Trophoblast cell (in vitro differentiated cells and primary cell): ENCODE results near the gene APOC4.

ENCODE experiments used
- DNase-seq, 2 donors: peaks; one replicate each; pipeline ENCODE4 v3.0.0-alpha.2; 2016
- H2AFZ ChIP-seq: 2 replicates; pipeline ENCODE4 v1.6.1; 2013; ENCODE audit warnings: low read length, moderate library complexity, mild to moderate bottlenecking; ENCODE audit not compliant: insufficient read depth, poor library complexity
- H2AK5ac ChIP-seq: 2 replicates; pipeline ENCODE4 v1.6.1; 2013; ENCODE audit warnings: mild to moderate bottlenecking, low read length
- H2BK120ac ChIP-seq: 2 replicates; pipeline ENCODE4 v1.6.1; 2013; ENCODE audit warnings: low read length, mild to moderate bottlenecking, moderate library complexity; ENCODE audit not compliant: insufficient read depth, poor library complexity
- H2BK12ac ChIP-seq: 2 replicates; pipeline ENCODE4 v1.6.1; 2013; ENCODE audit warnings: mild to moderate bottlenecking, low read length, moderate library complexity
- H2BK5ac ChIP-seq: 2 replicates; pipeline ENCODE4 v1.6.1; 2013; ENCODE audit warnings: low read length, low read depth, moderate library complexity, mild to moderate bottlenecking; ENCODE audit not compliant: poor library complexity
- H3K14ac ChIP-seq: 2 replicates; pipeline ENCODE4 v1.6.1; 2013; ENCODE audit warnings: mild to moderate bottlenecking, low read length
- H3K18ac ChIP-seq: 2 replicates; pipeline ENCODE4 v1.6.1; 2013; ENCODE audit warnings: mild to moderate bottlenecking, low read length
- H3K23ac ChIP-seq: 2 replicates; pipeline ENCODE4 v1.6.1; 2013; ENCODE audit warnings: low read length
- H3K27ac ChIP-seq: 2 replicates; pipeline ENCODE4 v1.5.1; 2013; ENCODE audit warnings: low read depth, mild to moderate bottlenecking, inconsistent platforms, low read length, moderate library complexity
- H3K27me3 ChIP-seq: 2 replicates; pipeline ENCODE4 v1.6.1; 2013; ENCODE audit warnings: inconsistent platforms, mild to moderate bottlenecking, low read length, moderate library complexity; ENCODE audit not compliant: insufficient read depth
- H3K36me3 ChIP-seq, 2 experiments: 1 replicate in 1 of 2; 2 replicates in 1 of 2; pipeline ENCODE4 v1.6.1; 2013; ENCODE audit warnings: low read length in 2 of 2, mild to moderate bottlenecking in 2 of 2, moderate library complexity in 1 of 2; ENCODE audit not compliant: insufficient read depth in 2 of 2, control insufficient read depth in 1 of 2
- H3K4ac ChIP-seq: 2 replicates; pipeline ENCODE4 v1.6.1; 2013; ENCODE audit warnings: low read depth, mild to moderate bottlenecking, low read length, moderate library complexity
- H3K4me1 ChIP-seq, 2 experiments: 1 replicate in 1 of 2; 2 replicates in 1 of 2; pipeline ENCODE4 v1.6.1; 2013; ENCODE audit warnings: low read length in 2 of 2, mild to moderate bottlenecking in 2 of 2, moderate library complexity in 1 of 2; ENCODE audit not compliant: insufficient read depth in 2 of 2, control insufficient read depth in 1 of 2
- H3K4me2 ChIP-seq: 2 replicates; pipeline ENCODE4 v1.6.1; 2013; ENCODE audit warnings: inconsistent platforms, mild to moderate bottlenecking, low read length, moderate library complexity
- H3K4me3 ChIP-seq: 2 replicates; pipeline ENCODE4 v1.5.1; 2013; ENCODE audit warnings: mild to moderate bottlenecking, low read depth, low read length, inconsistent platforms
- H3K79me1 ChIP-seq: one replicate; pipeline ENCODE4 v1.6.1; 2013; ENCODE audit warnings: low read length
- H3K79me2 ChIP-seq: 2 replicates; pipeline ENCODE4 v1.6.1; 2013; ENCODE audit warnings: low read length, mild to moderate bottlenecking; ENCODE audit not compliant: control insufficient read depth, insufficient read depth, poor library complexity
- H3K9ac ChIP-seq: 2 replicates; pipeline ENCODE4 v1.6.1; 2013; ENCODE audit warnings: mild to moderate bottlenecking, low read length
- H3K9me3 ChIP-seq: 2 replicates; pipeline ENCODE4 v1.6.1; 2013; ENCODE audit warnings: low read depth, mild to moderate bottlenecking, control low read depth, inconsistent platforms, low read length; ENCODE audit not compliant: insufficient read depth
- H4K12ac ChIP-seq: 2 replicates; pipeline ENCODE4 v1.6.1; 2013; ENCODE audit warnings: low read depth, mild to moderate bottlenecking, low read length, moderate library complexity
- H4K8ac ChIP-seq: 2 replicates; pipeline ENCODE4 v1.6.1; 2013; ENCODE audit warnings: low read depth, mild to moderate bottlenecking, low read length, moderate library complexity
- H4K91ac ChIP-seq: one replicate; pipeline ENCODE4 v1.6.1; 2013; ENCODE audit warnings: low read depth, mild to moderate bottlenecking, low read length, moderate library complexity
- WGBS: extraction: QIAGEN DNeasy Blood & Tissue Kit; methylation state at CpG from one replicate; pipeline ENCODE4 v1.1.7; 2013; ENCODE audit warnings: missing lambda C conversion rate; ENCODE audit not compliant: insufficient read length, insufficient coverage; ENCODE audit errors: extremely low coverage; 5-methylcytosine and 5-hydroxymethylcytosine counted together

APOC4 gene

DNA sequence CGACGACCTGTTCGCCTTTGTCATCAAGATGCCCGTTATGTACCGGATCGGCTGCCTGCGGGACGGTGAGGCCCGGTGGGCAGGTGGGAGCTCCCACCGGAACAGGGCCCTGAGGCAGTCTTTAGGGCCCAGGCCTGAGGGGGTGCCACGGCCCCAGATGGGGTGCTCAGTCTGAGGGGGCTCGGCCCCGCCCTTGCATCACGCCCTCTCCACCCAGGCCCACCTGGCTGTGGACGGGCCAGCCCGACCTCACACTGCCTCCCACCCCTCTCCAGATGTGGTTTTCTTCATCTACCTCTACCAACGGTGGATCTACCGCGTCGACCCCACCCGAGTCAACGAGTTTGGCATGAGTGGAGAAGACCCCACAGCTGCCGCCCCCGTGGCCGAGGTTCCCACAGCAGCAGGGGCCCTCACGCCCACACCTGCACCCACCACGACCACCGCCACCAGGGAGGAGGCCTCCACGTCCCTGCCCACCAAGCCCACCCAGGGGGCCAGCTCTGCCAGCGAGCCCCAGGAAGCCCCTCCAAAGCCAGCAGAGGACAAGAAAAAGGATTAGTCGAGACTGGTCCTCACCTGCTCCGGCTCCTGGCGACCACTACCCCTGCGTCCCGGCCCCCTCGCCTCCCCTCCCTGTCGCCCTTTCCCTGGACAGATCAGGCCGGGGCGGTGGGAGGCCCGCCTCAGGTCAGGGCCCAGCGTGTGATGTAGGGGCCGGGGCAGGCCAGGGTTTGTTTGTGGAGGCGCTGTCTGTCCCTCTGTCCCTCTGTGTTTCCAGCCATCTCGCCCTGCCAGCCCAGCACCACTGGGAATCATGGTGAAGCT, 50.5 kb downstream of the APOC4 start:
- DNase-seq = no peak

GRCh38 chr19:44993526-44993925, 51.5 kb downstream of the APOC4 start:
- Histone ChIP-seq H3K9ac (no peak overlapping the region), H3K79me2 (no peaks in the 10 kb centered on the region), H3K4me3 (no peak overlapping the region), H4K12ac (no peak overlapping the region), H3K23ac (no peak overlapping the region), H3K27ac (no peak overlapping the region), H2AFZ (no peak overlapping the region), H3K14ac (no peak overlapping the region), H4K8ac (no peak overlapping the region), H3K79me1 (no peaks in the 10 kb centered on the region), H2BK12ac (no peak overlapping the region), H3K36me3 (peaks cover 40 to 48% of the 10 kb centered on the region in 2 experiments), H3K27me3 (no peaks in the 10 kb centered on the region), H2BK120ac (no peak overlapping the region), H2AK5ac (no peak overlapping the region), H3K4me1 (no peaks in the 10 kb centered on the region), H3K18ac (no peak overlapping the region), H2BK5ac (no peak overlapping the region), H3K4ac (no peak overlapping the region), H3K9me3 (peaks cover 3% of the 10 kb centered on the region), H3K4me2 (no peak overlapping the region), H4K91ac (no peak overlapping the region)
- DNase-seq = no peak
- WGBS = no CpG with 5 or more reads among the region's 6 CpGs

More for the DNA sequence above, 50.5 kb downstream of the APOC4 start:
- Histone ChIP-seq H2BK12ac (no peak overlapping the region), H3K79me2 (no peaks in the 10 kb centered on the region), H3K4me2 (no peak overlapping the region), H3K23ac (no peak overlapping the region), H3K27me3 (no peaks in the 10 kb centered on the region), H3K4me3 (no peak overlapping the region), H3K14ac (no peak overlapping the region), H3K9me3 (peaks cover 2% of the 10 kb centered on the region), H3K79me1 (no peaks in the 10 kb centered on the region), H3K4me1 (no peaks in the 10 kb centered on the region), H2BK120ac (no peak overlapping the region), H4K12ac (no peak overlapping the region), H2AK5ac (no peak overlapping the region), H4K91ac (no peak overlapping the region), H4K8ac (no peak overlapping the region), H3K18ac (no peak overlapping the region), H3K4ac (no peak overlapping the region), H2BK5ac (no peak overlapping the region), H2AFZ (no peak overlapping the region), H3K9ac (no peak overlapping the region), H3K27ac (no peak overlapping the region), H3K36me3 (peaks cover 50 to 57% of the 10 kb centered on the region in 2 experiments)
- WGBS = no CpG with 5 or more reads among the region's 44 CpGs

DNA sequence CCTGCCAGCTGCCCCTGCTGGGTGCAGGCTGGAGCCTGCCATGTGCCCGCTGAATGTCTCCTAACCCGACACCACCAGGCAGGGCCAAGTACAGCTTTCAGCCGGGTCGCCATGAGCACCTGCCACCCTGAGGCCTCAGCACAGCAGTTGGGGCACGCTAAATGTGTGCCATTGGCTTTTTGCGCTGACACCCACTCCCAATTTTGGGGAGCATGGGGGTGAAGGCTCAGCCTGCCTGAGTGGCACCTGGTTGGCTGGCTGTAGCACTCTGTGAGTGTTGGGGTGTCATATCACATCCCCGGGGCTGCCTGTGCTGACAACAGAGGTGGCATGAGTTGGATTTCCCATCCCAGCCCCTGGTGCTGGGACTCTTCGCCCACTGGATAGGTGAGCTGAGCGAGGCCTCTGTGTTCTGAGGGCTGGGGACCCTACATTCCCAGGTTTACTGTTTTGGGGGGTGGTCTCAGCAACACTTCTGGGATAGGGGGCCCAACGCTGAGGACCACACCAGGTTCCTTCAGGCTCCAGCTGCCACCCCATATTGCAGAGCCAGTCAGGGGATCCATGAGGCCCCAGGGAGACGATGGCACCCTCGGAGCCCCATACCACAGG, 52.0 kb downstream of the APOC4 start:
- Histone ChIP-seq H3K9me3 (peaks cover 3% of the 10 kb centered on the region), H4K8ac (no peak overlapping the region), H3K18ac (no peak overlapping the region), H4K12ac (no peak overlapping the region), H2BK120ac (no peak overlapping the region), H3K14ac (no peak overlapping the region), H2AFZ (no peak overlapping the region), H3K79me2 (no peaks in the 10 kb centered on the region), H2BK12ac (no peak overlapping the region), H4K91ac (no peak overlapping the region), H3K79me1 (no peaks in the 10 kb centered on the region), H2BK5ac (no peak overlapping the region), H3K4ac (no peak overlapping the region), H3K27me3 (no peaks in the 10 kb centered on the region), H3K27ac (no peak overlapping the region), H3K9ac (no peak overlapping the region), H3K23ac (no peak overlapping the region), H2AK5ac (no peak overlapping the region), H3K4me3 (no peak overlapping the region), H3K4me1 (no peaks in the 10 kb centered on the region), H3K36me3 (peaks cover 35 to 43% of the 10 kb centered on the region in 2 experiments), H3K4me2 (no peak overlapping the region)
- no CpG with 5 or more reads among the region's 12 CpGs for WGBS
- no peak for DNase-seq
